K562 (cell line): ENCODE results near the gene MANBA. TPM values are rescaled to one million over a fixed set of nuclear protein-coding genes. Genes with fewer than 3 reads are reported as not detected.

Source experiments
- ATAC-seq: fragments of 200-7000 bp; cut with Tn5 transposase; 3 replicates; pipeline ENCODE4 v1.9.1; 2020; ENCODE audit warnings: moderate library complexity
- BruUV-seq: library from RNA; stranded (reverse); fragments of 400-500 nt; replicated peaks from 2 replicates; lab custom pipeline; 2021; lab: Mats Ljungman, UMichigan
- CTCF ChIA-PET: fragments of 300-600 bp; formaldehyde crosslinking; extraction: SDS; loops from one replicate; lab custom pipeline; 2021; ENCODE audit warnings: low intra/inter-chr PET ratio; lab: Yijun Ruan, JAX
- POLR2A ChIA-PET: fragments of 300-600, 350-650 bp; sonication (Branson Sonifier 250); formaldehyde crosslinking; extraction: SDS; loops from one replicate; lab custom pipeline; 2021; ENCODE audit warnings: antibody characterized with exemption, inconsistent platforms; lab: Yijun Ruan, JAX
- DNase-seq, 4 experiments: peaks; one replicate each; pipeline versions ENCODE4 v3.0.0 to v3.0.0-alpha.2; 2011 to 2018; ENCODE audit warnings: low spot score in 3 of 4, mixed read lengths in 3 of 4; ENCODE audit errors: extremely low read depth in 1 of 4
- FAIRE-seq: peaks from 2 replicates; lab custom pipeline; 2011; peaks lifted over from hg19 to GRCh38; lab: Jason Lieb, UNC
- H2AFZ ChIP-seq: 2 replicates; pipeline ENCODE4 v1.6.0; 2011; ENCODE audit warnings: low read depth, low read length, control low read depth, inconsistent platforms
- H3K27ac ChIP-seq: fragments of 200-600 bp; 3 replicates; pipeline ENCODE4 v1.8.0; 2011; ENCODE audit warnings: low read depth, mild to moderate bottlenecking, control low read depth, inconsistent platforms, low read length, moderate library complexity, mixed read lengths; ENCODE audit errors: extremely low read depth
- H3K27me3 ChIP-seq, 2 experiments: fragments of 300-600 bp in 1 of 2; 2 replicates in 1 of 2; 3 replicates in 1 of 2; pipeline versions ENCODE4 v1.6.0 to v1.8.0; 2011; ENCODE audit warnings: inconsistent platforms in 2 of 2, low read length in 2 of 2, mild to moderate bottlenecking in 1 of 2, mixed read lengths in 1 of 2, moderate library complexity in 1 of 2; ENCODE audit not compliant: control insufficient read depth in 2 of 2, insufficient read depth in 2 of 2
- H3K36me3 ChIP-seq: fragments of 300-600 bp; 3 replicates; pipeline ENCODE4 v1.8.0; 2011; ENCODE audit warnings: mild to moderate bottlenecking, low read length, inconsistent platforms; ENCODE audit not compliant: control insufficient read depth, insufficient read depth
- H3K4me1 ChIP-seq, 2 experiments: fragments of 200-600 bp in 1 of 2; replicated peaks in 1 of 2; 2 replicates in 1 of 2; 3 replicates in 1 of 2; pipeline versions ENCODE4 v1.5.1 to v1.8.0; 2011; ENCODE audit warnings: inconsistent platforms in 2 of 2, low read length in 2 of 2, mild to moderate bottlenecking in 1 of 2, mixed read lengths in 1 of 2, moderate library complexity in 1 of 2; ENCODE audit not compliant: control insufficient read depth in 2 of 2, insufficient read depth in 2 of 2
- H3K4me2 ChIP-seq: 2 replicates; pipeline ENCODE4 v1.6.1; 2011; ENCODE audit warnings: low read length, control low read depth, inconsistent platforms, mixed read lengths; ENCODE audit not compliant: insufficient read depth
- H3K4me3 ChIP-seq: fragments of 200-600 bp; sonication (generic), shearing (Covaris generic); 2 replicates; pipeline ENCODE4 v1.5.1; 2016; ENCODE audit warnings: control low read depth, inconsistent platforms
- H3K79me2 ChIP-seq: fragments of 200-600 bp; 3 replicates; pipeline ENCODE4 v1.8.0; 2011; ENCODE audit warnings: low read length, inconsistent platforms; ENCODE audit not compliant: control insufficient read depth, insufficient read depth
- H3K9ac ChIP-seq, 2 experiments: 2 replicates each; pipeline versions ENCODE4 v1.6.0 to v1.6.1; 2011; ENCODE audit warnings: low read depth in 2 of 2, low read length in 2 of 2, control low read depth in 1 of 2, inconsistent platforms in 1 of 2, mild to moderate bottlenecking in 1 of 2, mixed read lengths in 1 of 2; ENCODE audit not compliant: insufficient read depth in 1 of 2
- H3K9me1 ChIP-seq: one replicate; pipeline ENCODE4 v1.6.0; 2011; ENCODE audit warnings: inconsistent platforms, mild to moderate bottlenecking, low read length, moderate library complexity; ENCODE audit not compliant: control insufficient read depth, insufficient read depth
- H3K9me3 ChIP-seq: replicated peaks from 2 replicates; pipeline ENCODE4 v1.5.1; 2011; ENCODE audit warnings: low read depth, low read length, inconsistent platforms; ENCODE audit not compliant: control insufficient read depth, insufficient read depth
- H4K20me1 ChIP-seq: replicated peaks from 2 replicates; pipeline ENCODE4 v1.6.1; 2011; ENCODE audit warnings: low read length, inconsistent platforms, mixed read lengths; ENCODE audit not compliant: control insufficient read depth, insufficient read depth
- ASH1L ChIP-seq: fragments of 450-650 bp; IDR thresholded peaks from 2 replicates; pipeline ENCODE4 v1.6.1; 2018; ENCODE audit warnings: borderline replicate concordance, mild to moderate bottlenecking, low read depth; ENCODE audit not compliant: partially characterized antibody
- BCOR ChIP-seq: fragments of 450-650 bp; IDR thresholded peaks from 2 replicates; pipeline ENCODE4 v1.6.1; 2016
- ERF ChIP-seq: fragments of 450-650 bp; formaldehyde crosslinking; IDR thresholded peaks from 2 replicates; pipeline ENCODE4 v1.4.0; 2020; ENCODE audit warnings: mild to moderate bottlenecking, mixed read lengths
- ETV6 ChIP-seq, 3 experiments: fragments of 150-350 bp in 1 of 3; sonication (generic) in 1 of 3; formaldehyde crosslinking in 1 of 3; IDR thresholded peaks; 2 replicates each; pipeline versions ENCODE4 v1.6.1 to v1.8.0; 2014 to 2022; ENCODE audit warnings: borderline replicate concordance in 2 of 3, low read depth in 2 of 3, antibody characterized with exemption in 1 of 3, low read length in 1 of 3, mild to moderate bottlenecking in 1 of 3, missing genetic modification reagents in 1 of 3
- KLF1 ChIP-seq: fragments of 450-650 bp; IDR thresholded peaks from 2 replicates; pipeline ENCODE4 v1.6.1; 2016; ENCODE audit warnings: missing genetic modification characterization, missing compliant biosample characterization
- SP2 ChIP-seq: IDR thresholded peaks from 2 replicates; pipeline ENCODE4 v1.6.1; 2011; ENCODE audit warnings: mild to moderate bottlenecking, low read depth, low read length, moderate library complexity; ENCODE audit not compliant: poor library complexity, severe bottlenecking; ENCODE audit errors: extremely low read depth
- SRSF9 ChIP-seq: fragments of 200-400 bp; formaldehyde crosslinking; IDR thresholded peaks from 2 replicates; pipeline ENCODE4 v1.6.1; 2017; ENCODE audit warnings: low read depth, low read length, borderline replicate concordance
- WGBS: fragments of 100-300 bp; shearing (Covaris generic); methylation state at CpG from one replicate; pipeline ENCODE4 v1.1.6; 2016; ENCODE audit warnings: low coverage, mixed read lengths; ENCODE audit not compliant: insufficient coverage; ENCODE audit errors: missing lambda C conversion rate; 5-methylcytosine and 5-hydroxymethylcytosine counted together
- in situ Hi-C: fragments of 300-500 bp; cut with MboI; formaldehyde crosslinking; loops from 4 replicates; pipeline ENCODE4 v1.15.0; 2018; ENCODE audit warnings: inconsistent platforms, mixed read lengths
- intact Hi-C: fragments of 100-400 bp; cut with micrococcal nuclease; formaldehyde crosslinking; loops from 2 replicates; pipeline ENCODE4 v1.14.2; 2022
- polyA plus RNA-seq, 8 experiments: library from polyadenylated mRNA; depleted of rRNA in 4 of 8; stranded (reverse) in 5 of 8; unstranded in 3 of 8; fragments of >200 nt; fragmentation: Nextera tagmentation in 2 of 8; fragmentation: Illumina TruSeq in 1 of 8; extraction: Ambion mirVana in 2 of 8; extraction: Trizol in 1 of 8; gene quantifications; 2 replicates each; pipeline versions ENCODE4 v1.2.1 to v1.2.3, GENCODE V29; 2011 to 2014; ENCODE audit warnings: inconsistent platforms in 1 of 8, missing spikeins in 1 of 8
- total RNA-seq, 7 experiments: library from RNA; depleted of rRNA in 6 of 7; stranded (reverse); fragments of >200 nt in 6 of 7; fragmentation: Illumina TruSeq in 2 of 7; extraction: Trizol in 2 of 7; gene quantifications; 2 replicates each; pipeline versions ENCODE4 v1.2.1 to v1.2.3, GENCODE V29; 2011 to 2021; ENCODE audit warnings: low replicate concordance in 1 of 7
- TF ChIP-seq, protein P1 (sequence below): fragments of 250-450 bp; sonication (Bioruptor Pico); IDR thresholded peaks from 2 replicates; pipeline ENCODE4 v1.8.0; 2021; ENCODE audit warnings: moderate library complexity, mild to moderate bottlenecking, inconsistent platforms
- TF ChIP-seq, protein P2 (sequence below): sonication (generic); formaldehyde crosslinking; IDR thresholded peaks from 2 replicates; pipeline ENCODE4 v1.8.1; 2022; ENCODE audit warnings: missing genetic modification reagents
- TF ChIP-seq, protein P3 (sequence below): sonication (generic); formaldehyde crosslinking; IDR thresholded peaks from 2 replicates; pipeline ENCODE4 v1.8.0; 2022; ENCODE audit warnings: mild to moderate bottlenecking, missing genetic modification reagents
- TF ChIP-seq, protein P4 (sequence below): fragments of 450-650 bp; IDR thresholded peaks from 2 replicates; pipeline ENCODE4 v1.6.1; 2016; ENCODE audit warnings: low read depth

The MANBA gene
- total and polyA plus RNA-seq, 9 of the 15 experiments (the other 6 are each of a cell fraction or from before 2014, with no cell fraction given) = 1.8 to 12.9 (median 7.7) TPM

DNA sequence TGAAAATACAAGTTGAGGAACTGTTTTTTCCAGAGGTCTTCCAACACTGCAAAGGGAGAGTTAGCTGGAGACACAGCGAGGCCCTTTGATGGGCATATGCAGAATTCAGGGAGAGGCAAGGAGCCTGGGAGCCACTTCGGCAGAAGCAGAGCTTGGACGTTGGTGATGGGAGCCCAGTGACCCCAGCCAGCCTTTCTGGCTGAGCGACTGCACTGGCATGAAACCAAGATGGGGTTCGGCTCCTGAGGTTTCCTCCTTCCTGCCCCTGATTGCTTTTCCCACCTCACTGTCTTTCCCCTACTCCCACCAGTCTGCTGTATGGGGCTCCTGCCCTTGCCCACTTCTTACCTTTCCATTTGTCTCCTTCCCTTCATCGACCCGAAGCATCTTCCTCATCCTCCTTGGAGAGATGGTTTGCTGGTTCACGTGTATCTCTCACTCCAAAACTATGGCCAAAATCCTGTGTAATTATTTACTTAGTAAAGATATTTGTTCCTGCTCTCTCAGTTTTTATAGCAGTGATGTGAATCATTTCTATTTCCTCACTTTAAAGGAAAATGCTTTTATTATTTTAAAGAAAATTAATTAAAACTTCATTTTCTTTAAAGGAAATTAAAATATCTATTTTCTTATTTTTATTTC is 159.1 kb downstream of the MANBA start:
- no peak for FAIRE-seq
- WGBS = 72% methylated on average over 8 of the region's 8 CpGs
- TF ChIP-seq, protein P1, sequence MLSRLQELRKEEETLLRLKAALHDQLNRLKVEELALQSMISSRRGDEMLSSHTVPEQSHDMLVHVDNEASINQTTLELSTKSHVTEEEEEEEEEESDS = no peak
- TF ChIP-seq, protein P2, sequence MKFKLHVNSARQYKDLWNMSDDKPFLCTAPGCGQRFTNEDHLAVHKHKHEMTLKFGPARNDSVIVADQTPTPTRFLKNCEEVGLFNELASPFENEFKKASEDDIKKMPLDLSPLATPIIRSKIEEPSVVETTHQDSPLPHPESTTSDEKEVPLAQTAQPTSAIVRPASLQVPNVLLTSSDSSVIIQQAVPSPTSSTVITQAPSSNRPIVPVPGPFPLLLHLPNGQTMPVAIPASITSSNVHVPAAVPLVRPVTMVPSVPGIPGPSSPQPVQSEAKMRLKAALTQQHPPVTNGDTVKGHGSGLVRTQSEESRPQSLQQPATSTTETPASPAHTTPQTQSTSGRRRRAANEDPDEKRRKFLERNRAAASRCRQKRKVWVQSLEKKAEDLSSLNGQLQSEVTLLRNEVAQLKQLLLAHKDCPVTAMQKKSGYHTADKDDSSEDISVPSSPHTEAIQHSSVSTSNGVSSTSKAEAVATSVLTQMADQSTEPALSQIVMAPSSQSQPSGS = no peak
- TF ChIP-seq ETV6 (IDR thresholded peaks at IDR 0.05; ENCODE audit: borderline replicate concordance in 1 of 2, low read depth in 2 of 2, low read length in 1 of 2) (no peak), ETV6 (CRISPR knock-in tag; IDR thresholded peaks at IDR 0.05; ENCODE audit: borderline replicate concordance) (no peak), BCOR (no peak), ERF (CRISPR knock-in tag) (no peak), SP2 (no peak), ASH1L (no peak), KLF1 (tag) (no peak), SRSF9 (no peak)
- TF ChIP-seq, protein P3, sequence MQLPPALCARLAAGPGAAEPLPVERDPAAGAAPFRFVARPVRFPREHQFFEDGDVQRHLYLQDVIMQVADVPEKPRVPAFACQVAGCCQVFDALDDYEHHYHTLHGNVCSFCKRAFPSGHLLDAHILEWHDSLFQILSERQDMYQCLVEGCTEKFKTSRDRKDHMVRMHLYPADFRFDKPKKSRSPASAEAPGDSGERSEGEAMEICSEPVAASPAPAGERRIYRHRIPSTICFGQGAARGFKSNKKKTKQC (CRISPR knock-in tag) = no peak
- TF ChIP-seq, protein P4, sequence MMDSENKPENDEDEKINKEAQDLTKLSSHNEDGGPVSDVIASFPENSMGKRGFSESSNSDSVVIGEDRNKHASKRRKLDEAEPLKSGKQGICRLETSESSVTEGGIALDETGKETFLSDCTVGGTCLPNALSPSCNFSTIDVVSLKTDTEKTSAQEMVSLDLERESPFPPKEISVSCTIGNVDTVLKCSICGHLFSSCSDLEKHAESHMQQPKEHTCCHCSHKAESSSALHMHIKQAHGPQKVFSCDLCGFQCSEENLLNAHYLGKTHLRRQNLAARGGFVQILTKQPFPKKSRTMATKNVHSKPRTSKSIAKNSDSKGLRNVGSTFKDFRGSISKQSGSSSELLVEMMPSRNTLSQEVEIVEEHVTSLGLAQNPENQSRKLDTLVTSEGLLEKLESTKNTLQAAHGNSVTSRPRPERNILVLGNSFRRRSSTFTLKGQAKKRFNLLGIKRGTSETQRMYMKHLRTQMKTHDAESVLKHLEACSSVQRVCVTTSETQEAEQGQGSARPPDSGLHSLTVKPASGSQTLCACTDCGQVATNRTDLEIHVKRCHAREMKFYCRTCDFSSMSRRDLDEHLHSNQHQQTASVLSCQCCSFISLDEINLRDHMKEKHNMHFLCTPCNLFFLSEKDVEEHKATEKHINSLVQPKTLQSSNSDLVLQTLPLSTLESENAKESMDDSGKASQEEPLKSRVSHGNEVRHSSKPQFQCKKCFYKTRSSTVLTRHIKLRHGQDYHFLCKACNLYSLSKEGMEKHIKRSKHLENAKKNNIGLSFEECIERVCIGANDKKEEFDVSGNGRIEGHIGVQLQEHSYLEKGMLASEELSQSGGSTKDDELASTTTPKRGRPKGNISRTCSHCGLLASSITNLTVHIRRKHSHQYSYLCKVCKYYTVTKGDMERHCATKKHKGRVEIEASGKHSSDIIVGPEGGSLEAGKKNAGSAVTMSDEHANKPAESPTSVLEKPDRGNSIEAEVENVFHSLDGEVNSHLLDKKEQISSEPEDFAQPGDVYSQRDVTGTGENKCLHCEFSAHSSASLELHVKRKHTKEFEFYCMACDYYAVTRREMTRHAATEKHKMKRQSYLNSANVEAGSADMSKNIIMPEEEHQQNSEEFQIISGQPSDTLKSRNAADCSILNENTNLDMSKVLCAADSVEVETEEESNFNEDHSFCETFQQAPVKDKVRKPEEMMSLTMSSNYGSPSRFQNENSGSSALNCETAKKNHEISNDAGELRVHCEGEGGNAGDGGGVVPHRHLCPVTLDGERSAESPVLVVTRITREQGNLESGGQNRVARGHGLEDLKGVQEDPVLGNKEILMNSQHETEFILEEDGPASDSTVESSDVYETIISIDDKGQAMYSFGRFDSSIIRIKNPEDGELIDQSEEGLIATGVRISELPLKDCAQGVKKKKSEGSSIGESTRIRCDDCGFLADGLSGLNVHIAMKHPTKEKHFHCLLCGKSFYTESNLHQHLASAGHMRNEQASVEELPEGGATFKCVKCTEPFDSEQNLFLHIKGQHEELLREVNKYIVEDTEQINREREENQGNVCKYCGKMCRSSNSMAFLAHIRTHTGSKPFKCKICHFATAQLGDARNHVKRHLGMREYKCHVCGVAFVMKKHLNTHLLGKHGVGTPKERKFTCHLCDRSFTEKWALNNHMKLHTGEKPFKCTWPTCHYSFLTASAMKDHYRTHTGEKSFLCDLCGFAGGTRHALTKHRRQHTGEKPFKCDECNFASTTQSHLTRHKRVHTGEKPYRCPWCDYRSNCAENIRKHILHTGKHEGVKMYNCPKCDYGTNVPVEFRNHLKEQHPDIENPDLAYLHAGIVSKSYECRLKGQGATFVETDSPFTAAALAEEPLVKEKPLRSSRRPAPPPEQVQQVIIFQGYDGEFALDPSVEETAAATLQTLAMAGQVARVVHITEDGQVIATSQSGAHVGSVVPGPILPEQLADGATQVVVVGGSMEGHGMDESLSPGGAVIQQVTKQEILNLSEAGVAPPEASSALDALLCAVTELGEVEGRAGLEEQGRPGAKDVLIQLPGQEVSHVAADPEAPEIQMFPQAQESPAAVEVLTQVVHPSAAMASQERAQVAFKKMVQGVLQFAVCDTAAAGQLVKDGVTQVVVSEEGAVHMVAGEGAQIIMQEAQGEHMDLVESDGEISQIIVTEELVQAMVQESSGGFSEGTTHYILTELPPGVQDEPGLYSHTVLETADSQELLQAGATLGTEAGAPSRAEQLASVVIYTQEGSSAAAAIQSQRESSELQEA = no peak

More for the DNA sequence above, 159.1 kb downstream of the MANBA start:
- H3K9ac ChIP-seq = no peak overlapping the region
- in situ Hi-C loops = loop anchor here (25.0 kb wide), 1 partner anchor 1336 kb away; no protein-coding TSS in a partner anchor
- H3K4me1 ChIP-seq = no peaks in the 10 kb centered on the region
- POLR2A ChIA-PET = no interaction called here
- intact Hi-C loops = no loop called here
- no peak overlapping the region for H2AFZ ChIP-seq
- no peak overlapping the region for H3K4me2 ChIP-seq
- no peak overlapping the region for H3K4me3 ChIP-seq
- no TSS peak for BruUV-seq
- ATAC-seq (no peak), DNase-seq (no peak)
- H3K79me2 ChIP-seq = no peaks in the 10 kb centered on the region
- peaks cover 15% of the 10 kb centered on the region; the same call in 1 of the 3 replicates for H3K36me3 ChIP-seq
- H4K20me1 ChIP-seq = no peaks in the 10 kb centered on the region
- no peaks in the 10 kb centered on the region for H3K9me3 ChIP-seq
- H3K27ac ChIP-seq = no peak overlapping the region
- H3K9me1 ChIP-seq = no peaks in the 10 kb centered on the region
- CTCF ChIA-PET = no interaction called here
- no peaks in the 10 kb centered on the region for H3K27me3 ChIP-seq
